Astrocyte (in vitro differentiated cells and primary cell): Measurements from ENCODE around the gene KIAA1671. TPM values are rescaled to one million over a fixed set of nuclear protein-coding genes. Genes with fewer than 3 reads are reported as not detected.
"Not testable (repeated sequence)": the region's sequence is repeated elsewhere in the genome, so short reads cannot be mapped to it uniquely, and the experiment has no call there.

Experiments
- DNase-seq: peaks from one replicate; pipeline ENCODE4 v3.0.0-alpha.2; 2010; ENCODE audit warnings: low read depth
- FAIRE-seq: peaks from 2 replicates; lab custom pipeline; 2011; peaks lifted over from hg19 to GRCh38; lab: Jason Lieb, UNC
- H2AFZ ChIP-seq: 2 replicates; pipeline ENCODE4 v1.6.0; 2012; ENCODE audit warnings: low read depth, low read length, inconsistent platforms
- H3K27ac ChIP-seq: 2 replicates; pipeline ENCODE4 v1.5.1; 2011; ENCODE audit warnings: low read depth, low read length, inconsistent platforms
- H3K27me3 ChIP-seq: 2 replicates; pipeline ENCODE4 v1.6.0; 2011; ENCODE audit warnings: low read length, inconsistent platforms; ENCODE audit not compliant: insufficient read depth
- H3K36me3 ChIP-seq: 2 replicates; pipeline ENCODE4 v1.5.1; 2011; ENCODE audit warnings: low read length, inconsistent platforms; ENCODE audit not compliant: insufficient read depth
- H3K4me1 ChIP-seq: 2 replicates; pipeline ENCODE4 v1.5.1; 2011; ENCODE audit warnings: low read length, inconsistent platforms; ENCODE audit not compliant: insufficient read depth
- H3K4me2 ChIP-seq: 2 replicates; pipeline ENCODE4 v1.6.0; 2012; ENCODE audit warnings: low read length, inconsistent platforms
- H3K4me3 ChIP-seq: 2 replicates; pipeline ENCODE4 v1.5.1; 2011; ENCODE audit warnings: low read depth, mild to moderate bottlenecking, low read length, inconsistent platforms; ENCODE audit not compliant: insufficient read depth
- H3K79me2 ChIP-seq: 2 replicates; pipeline ENCODE4 v1.6.0; 2012; ENCODE audit warnings: mild to moderate bottlenecking, low read length, inconsistent platforms; ENCODE audit not compliant: insufficient read depth
- H3K9ac ChIP-seq: 2 replicates; pipeline ENCODE4 v1.6.0; 2012; ENCODE audit warnings: mild to moderate bottlenecking, low read length, inconsistent platforms
- H3K9me3 ChIP-seq: 2 replicates; pipeline ENCODE4 v1.5.1; 2012; ENCODE audit warnings: low read depth, mild to moderate bottlenecking, low read length, inconsistent platforms; ENCODE audit not compliant: insufficient read depth
- H4K20me1 ChIP-seq: 2 replicates; pipeline ENCODE4 v1.6.0; 2012; ENCODE audit warnings: low read length, inconsistent platforms; ENCODE audit not compliant: insufficient read depth
- H3K27ac Mint-ChIP-seq: one replicate; pipeline ENCODE4 v1.8.0; 2021; ENCODE audit warnings: mild to moderate bottlenecking, mixed read lengths; ENCODE audit not compliant: unreplicated experiment
- H3K27me3 Mint-ChIP-seq: one replicate; pipeline ENCODE4 v1.8.0; 2021; ENCODE audit warnings: low read depth, mixed read lengths; ENCODE audit not compliant: unreplicated experiment
- H3K36me3 Mint-ChIP-seq: one replicate; pipeline ENCODE4 v1.8.0; 2021; ENCODE audit warnings: low read depth, mixed read lengths; ENCODE audit not compliant: unreplicated experiment
- H3K4me1 Mint-ChIP-seq: one replicate; pipeline ENCODE4 v1.8.0; 2021; ENCODE audit warnings: low read depth, mixed read lengths; ENCODE audit not compliant: unreplicated experiment
- H3K4me3 Mint-ChIP-seq: one replicate; pipeline ENCODE4 v1.8.0; 2021; ENCODE audit warnings: mild to moderate bottlenecking, moderate library complexity, mixed read lengths; ENCODE audit not compliant: unreplicated experiment
- H3K9me3 Mint-ChIP-seq: one replicate; pipeline ENCODE4 v1.8.0; 2021; ENCODE audit warnings: mild to moderate bottlenecking, mixed read lengths; ENCODE audit not compliant: unreplicated experiment
- CTCF ChIP-seq: IDR thresholded peaks from 2 replicates; pipeline ENCODE4 v1.5.1; 2011; ENCODE audit warnings: low read depth, mild to moderate bottlenecking, inconsistent platforms, low read length, moderate library complexity; ENCODE audit not compliant: insufficient read depth
- EZH2 ChIP-seq: IDR thresholded peaks from 2 replicates; pipeline ENCODE4 v1.6.1; 2012; ENCODE audit warnings: mild to moderate bottlenecking, low read length, inconsistent platforms; ENCODE audit not compliant: insufficient read depth
- total RNA-seq: library from RNA; stranded (reverse); gene quantifications from 2 replicates; pipeline ENCODE4 v1.2.1, GENCODE V29; 2021

Gene KIAA1671
- total RNA-seq, 1 donor from 2014 or later = 28.4 TPM

- H4K20me1 ChIP-seq = no peaks in the 10 kb centered on the region
- FAIRE-seq = no peak
- TF ChIP-seq CTCF (no peak), EZH2 (no peak)
Measured at GRCh38 chr22:25203082-25203481, 250.6 kb downstream of the KIAA1671 start.

GRCh38 chr22:25204547-25204946, 252.0 kb downstream of the KIAA1671 start:
- H3K27ac Mint-ChIP-seq, H3K79me2 ChIP-seq, H3K9me3 ChIP-seq, FAIRE-seq, H3K36me3 ChIP-seq, H3K9ac ChIP-seq, H3K4me3 Mint-ChIP-seq, H3K36me3 Mint-ChIP-seq, H3K9me3 Mint-ChIP-seq, H3K4me1 ChIP-seq, H3K4me3 ChIP-seq, H3K4me1 Mint-ChIP-seq, H3K27me3 Mint-ChIP-seq, H2AFZ ChIP-seq, DNase-seq, H3K4me2 ChIP-seq, H4K20me1 ChIP-seq, H3K27me3 ChIP-seq, H3K27ac ChIP-seq: not testable (repeated sequence)

More at GRCh38 chr22:25203082-25203481, 250.6 kb downstream of the KIAA1671 start:
- H3K9me3 Mint-ChIP-seq = no peaks in the 10 kb centered on the region
- no peak for DNase-seq
- H3K36me3 Mint-ChIP-seq = peaks cover 4% of the 10 kb centered on the region
- no peaks in the 10 kb centered on the region for H3K9me3 ChIP-seq
- no peaks in the 10 kb centered on the region for H3K27me3 Mint-ChIP-seq
- H3K27ac ChIP-seq = no peak overlapping the region
- peaks cover 4% of the 10 kb centered on the region for H3K4me1 Mint-ChIP-seq
- no peak overlapping the region for H3K4me2 ChIP-seq
- no peak overlapping the region for H3K4me3 Mint-ChIP-seq
- H3K27ac Mint-ChIP-seq = no peak overlapping the region
- H3K9ac ChIP-seq = no peak overlapping the region
- no peaks in the 10 kb centered on the region for H3K79me2 ChIP-seq
- no peaks in the 10 kb centered on the region for H3K4me1 ChIP-seq
- no peak overlapping the region for H2AFZ ChIP-seq
- no peaks in the 10 kb centered on the region for H3K36me3 ChIP-seq
- H3K4me3 ChIP-seq = no peak overlapping the region
- no peaks in the 10 kb centered on the region for H3K27me3 ChIP-seq

GRCh38 chr22:25205847-25206246, 253.3 kb downstream of the KIAA1671 start:
- Histone ChIP-seq H3K79me2 (no peaks in the 10 kb centered on the region), H3K27ac (no peak overlapping the region), H4K20me1 (no peaks in the 10 kb centered on the region), H3K4me1 (no peaks in the 10 kb centered on the region), H3K36me3 (no peaks in the 10 kb centered on the region), H3K9ac (no peak overlapping the region), H2AFZ (no peak overlapping the region), H3K4me2 (no peak overlapping the region), H3K4me3 (no peak overlapping the region), H3K9me3 (no peaks in the 10 kb centered on the region), H3K27me3 (no peaks in the 10 kb centered on the region)
- no peak for FAIRE-seq
- no peaks in the 10 kb centered on the region for H3K9me3 Mint-ChIP-seq
- H3K4me1 Mint-ChIP-seq = no peaks in the 10 kb centered on the region
- no peaks in the 10 kb centered on the region for H3K27me3 Mint-ChIP-seq
- TF ChIP-seq CTCF = no peak
- no peak for TF ChIP-seq EZH2
- no peak overlapping the region for H3K4me3 Mint-ChIP-seq
- H3K27ac Mint-ChIP-seq = no peak overlapping the region
- H3K36me3 Mint-ChIP-seq = no peaks in the 10 kb centered on the region
- no peak for DNase-seq
